Stimulated activated naive CD4-positive, alpha-beta T cell treated with Interleukin-2 at 50 U/mL for 16 hours (primary cell): ENCODE measurements around the gene IL4.

ENCODE experiments used
- DNase-seq: peaks from one replicate; lab custom pipeline; 2025; lab: John Stamatoyannopoulos, UW

IL4 gene

GRCh38 chr5:132695956-132696355, 22.2 kb downstream of the IL4 start:
- no peak for DNase-seq

- DNase-seq, result no peak
These were observed 31.1 kb downstream of the IL4 start for GRCh38 chr5:132704875-132705274.

GRCh38 chr5:132708645-132709044, 34.9 kb downstream of the IL4 start:
- DNase-seq, result no peak

GRCh38 chr5:132714456-132715307, 40.9 kb downstream of the IL4 start:
- DNase-seq, result no peak

GRCh38 chr5:132718544-132719312, 44.9 kb downstream of the IL4 start:
- DNase-seq, result no peak

GRCh38 chr5:132725745-132726144, 52.0 kb downstream of the IL4 start:
- no peak for DNase-seq

- no peak for DNase-seq
These were observed 56.1 kb downstream of the IL4 start for GRCh38 chr5:132729896-132730295.
